Measurements from ENCODE around the gene IRAK2.
"Not testable (repeated sequence)": the region's sequence is repeated elsewhere in the genome, so short reads cannot be mapped to it uniquely, and the experiment has no call there.

The IRAK2 gene

DNA sequence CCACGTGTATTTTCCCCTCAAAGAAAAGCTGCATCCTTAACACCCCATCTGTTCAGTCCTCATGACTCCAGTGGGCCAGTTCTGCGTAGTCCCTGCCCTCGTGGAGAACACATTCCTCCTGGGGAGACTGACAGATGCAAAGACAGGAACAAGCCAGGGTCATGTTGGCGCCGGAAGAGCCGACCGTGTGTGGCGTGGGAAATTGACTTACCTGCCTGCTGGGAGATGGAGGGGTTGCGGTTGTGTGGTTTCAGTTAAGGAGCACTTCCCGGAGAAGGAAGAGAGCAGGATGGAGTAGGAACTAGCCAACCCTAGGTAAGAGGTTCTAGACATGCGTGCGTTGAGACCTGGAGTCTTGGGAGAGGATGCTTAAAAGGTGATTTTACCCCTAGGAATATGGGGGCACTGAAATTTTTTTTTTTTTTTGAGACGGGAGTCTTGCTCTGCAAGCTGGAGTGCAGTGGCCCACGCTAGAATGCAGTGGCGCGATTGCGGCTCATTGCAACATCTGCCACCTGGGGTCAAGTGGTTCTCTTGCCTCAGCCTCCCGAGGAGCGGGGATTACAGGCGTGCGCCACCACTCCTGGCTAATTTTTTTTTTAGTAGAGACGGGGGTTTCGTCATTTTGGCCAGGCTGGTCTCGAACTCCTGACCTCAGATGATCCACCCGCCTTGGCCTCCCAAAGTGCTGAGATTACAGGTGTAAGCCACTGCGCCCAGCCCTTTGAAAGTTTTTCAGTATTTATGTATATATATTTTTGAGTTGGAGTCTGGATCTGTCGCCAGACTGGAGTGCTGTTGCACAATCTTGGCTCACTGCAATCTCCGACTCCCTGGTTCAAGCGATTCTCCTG, 21.8 kb upstream of the IRAK2 start:
- Histone ChIP-seq H3K27me3 (replicated peaks; ENCODE audit: control insufficient read depth, insufficient read depth, low read length) (no peaks in the 10 kb centered on the region), H3K4me1 (ENCODE audit: control insufficient read depth, insufficient read depth, low read length) (peaks cover 13% of the 10 kb centered on the region), H3K36me3 (ENCODE audit: control insufficient read depth, insufficient read depth, low read length, severe bottlenecking) (peaks cover 4% of the 10 kb centered on the region), H3K9me3 (ENCODE audit: control insufficient read depth, low read length) (no peaks in the 10 kb centered on the region), H3K4me3 (ENCODE audit: low read length) (peak overlapping the region; percentile 90), H3K9ac (ENCODE audit: low read length) (peak overlapping the region; percentile 94)
- peak; percentile 32 for DNase-seq (ENCODE audit: low read depth)

DNA sequence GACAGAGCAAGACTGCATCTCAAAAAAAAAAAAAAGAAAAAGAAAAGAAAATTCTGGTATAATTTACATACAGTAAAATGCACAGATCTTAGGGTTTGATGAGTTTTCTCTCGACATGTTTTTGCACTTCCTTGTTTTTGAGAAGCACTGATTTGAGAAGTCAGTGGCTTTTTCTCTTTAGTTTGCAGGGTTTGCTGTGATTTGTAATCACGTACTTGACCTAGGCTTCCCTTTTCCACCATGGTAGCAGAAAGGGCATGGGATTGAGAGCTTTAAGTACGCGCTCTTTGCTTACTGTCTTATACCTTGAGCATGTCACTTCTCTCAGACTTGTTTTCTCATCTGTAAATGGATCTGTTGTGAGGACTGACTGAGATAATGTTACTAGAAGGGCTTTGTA, 19.0 kb upstream of the IRAK2 start:
- Histone ChIP-seq H3K4me3 (ENCODE audit: low read length) (no peak overlapping the region), H3K9me3 (ENCODE audit: control insufficient read depth, low read length) (no peaks in the 10 kb centered on the region), H3K4me1 (ENCODE audit: control insufficient read depth, insufficient read depth, low read length) (peaks cover 13% of the 10 kb centered on the region), H3K36me3 (ENCODE audit: control insufficient read depth, insufficient read depth, low read length, severe bottlenecking) (peaks cover 21% of the 10 kb centered on the region), H3K27me3 (replicated peaks; ENCODE audit: control insufficient read depth, insufficient read depth, low read length) (no peaks in the 10 kb centered on the region), H3K9ac (ENCODE audit: low read length) (no peak overlapping the region)
- no peak for DNase-seq (ENCODE audit: low read depth)

DNA sequence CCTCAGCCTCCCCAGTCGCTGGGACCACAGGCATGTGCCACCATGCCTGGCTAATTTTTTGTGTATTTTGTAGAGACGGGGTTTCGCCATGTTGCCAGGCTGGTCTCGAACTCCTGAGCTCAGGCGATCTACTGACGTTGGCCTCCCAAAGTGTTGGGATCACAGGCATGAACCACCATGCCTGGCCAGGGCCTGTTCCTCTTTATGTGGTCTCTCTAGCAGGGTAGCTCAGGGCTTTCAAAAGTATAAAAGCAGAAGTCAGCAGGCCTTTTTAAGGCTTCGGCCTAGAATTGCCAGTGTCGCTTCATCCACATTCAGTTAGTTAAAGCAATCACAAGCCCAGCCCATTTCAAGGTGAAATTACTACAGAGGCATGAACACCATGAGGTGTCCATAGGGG, 15.5 kb upstream of the IRAK2 start:
- H3K9ac ChIP-seq (ENCODE audit: low read length), result no peak overlapping the region
- H3K27me3 ChIP-seq (replicated peaks; ENCODE audit: control insufficient read depth, insufficient read depth, low read length), result no peaks in the 10 kb centered on the region
- no peak for DNase-seq (ENCODE audit: low read depth)
- no peaks in the 10 kb centered on the region for H3K9me3 ChIP-seq (ENCODE audit: control insufficient read depth, low read length)
- H3K4me1 ChIP-seq (ENCODE audit: control insufficient read depth, insufficient read depth, low read length), result no peaks in the 10 kb centered on the region
- no peak overlapping the region for H3K4me3 ChIP-seq (ENCODE audit: low read length)
- peaks cover 51% of the 10 kb centered on the region for H3K36me3 ChIP-seq (ENCODE audit: control insufficient read depth, insufficient read depth, low read length, severe bottlenecking)

DNA sequence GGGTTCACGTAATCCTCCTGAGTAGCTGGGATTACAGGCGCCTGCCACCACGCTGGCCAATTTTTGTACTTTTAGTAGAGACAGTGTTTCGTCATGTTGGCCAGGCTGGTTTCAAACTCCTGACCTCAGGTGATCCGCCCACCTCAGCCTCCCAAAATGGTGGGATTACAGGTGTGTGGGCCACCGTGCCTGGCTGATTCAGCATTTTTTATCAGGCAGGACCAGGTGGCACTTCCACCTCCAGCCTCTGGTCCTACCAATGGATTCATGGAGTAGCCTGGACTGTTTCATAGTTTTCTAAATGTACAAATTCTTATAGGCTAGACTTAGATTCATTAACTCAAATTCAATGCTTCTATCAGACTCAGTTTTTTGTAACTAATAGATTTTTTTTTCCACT, 13.7 kb upstream of the IRAK2 start:
- peaks cover 51% of the 10 kb centered on the region for H3K36me3 ChIP-seq (ENCODE audit: control insufficient read depth, insufficient read depth, low read length, severe bottlenecking)

DNA sequence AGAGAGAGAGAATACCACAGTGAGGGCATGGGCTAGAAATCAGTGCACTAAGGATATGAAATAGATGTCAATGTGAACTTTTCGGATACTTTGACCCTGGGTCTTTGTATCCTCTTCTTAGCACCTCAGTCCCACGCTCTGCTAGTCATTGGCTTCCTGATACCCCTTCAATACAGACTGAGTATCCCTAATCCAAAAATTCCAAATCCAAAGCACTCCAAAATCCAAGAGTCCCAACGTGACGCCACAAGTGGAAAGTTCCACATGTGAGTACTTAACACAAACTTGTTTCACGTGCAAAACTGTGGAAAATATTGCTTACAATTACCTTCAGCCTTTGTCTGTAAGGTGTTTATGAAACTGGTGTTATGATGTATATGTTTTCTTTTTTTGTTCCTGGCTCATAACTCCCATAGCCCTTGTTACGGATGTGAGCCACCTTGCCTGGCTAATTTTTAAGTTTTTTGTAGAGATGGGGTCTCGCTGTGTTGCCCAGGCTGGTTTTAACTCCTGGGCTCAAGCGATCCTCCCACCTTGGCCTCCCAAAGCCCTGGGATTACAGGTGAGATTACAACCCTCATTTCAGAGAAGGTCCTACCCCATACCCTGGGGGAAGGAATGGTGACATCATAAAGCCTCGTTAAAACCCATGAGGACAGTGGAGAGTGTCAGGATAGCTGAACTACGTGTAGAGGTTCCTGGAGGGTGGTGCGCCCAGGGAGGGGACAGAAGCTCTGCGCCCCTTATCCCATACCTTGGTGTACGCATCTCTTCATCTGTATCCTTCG, 10.2 kb upstream of the IRAK2 start:
- H3K4me1 ChIP-seq (ENCODE audit: control insufficient read depth, insufficient read depth, low read length), result no peaks in the 10 kb centered on the region
- H3K36me3 ChIP-seq (ENCODE audit: control insufficient read depth, insufficient read depth, low read length, severe bottlenecking), result peaks cover 42% of the 10 kb centered on the region
- H3K9ac ChIP-seq (ENCODE audit: low read length), result no peak overlapping the region
- no peak overlapping the region for H3K4me3 ChIP-seq (ENCODE audit: low read length)
- H3K27me3 ChIP-seq (replicated peaks; ENCODE audit: control insufficient read depth, insufficient read depth, low read length), result no peaks in the 10 kb centered on the region
- H3K9me3 ChIP-seq (ENCODE audit: control insufficient read depth, low read length), result no peaks in the 10 kb centered on the region
- DNase-seq (ENCODE audit: low read depth), result no peak

More for the DNA sequence above, 13.7 kb upstream of the IRAK2 start:
- DNase-seq (ENCODE audit: low read depth), result no peak
- H3K9ac ChIP-seq (ENCODE audit: low read length), result no peak overlapping the region
- no peaks in the 10 kb centered on the region for H3K9me3 ChIP-seq (ENCODE audit: control insufficient read depth, low read length)
- no peaks in the 10 kb centered on the region for H3K27me3 ChIP-seq (replicated peaks; ENCODE audit: control insufficient read depth, insufficient read depth, low read length)
- H3K4me3 ChIP-seq (ENCODE audit: low read length), result no peak overlapping the region
- no peaks in the 10 kb centered on the region for H3K4me1 ChIP-seq (ENCODE audit: control insufficient read depth, insufficient read depth, low read length)

GRCh38 chr3:10155123-10155472, 9.6 kb upstream of the IRAK2 start:
- DNase-seq (ENCODE audit: low read depth), result no peak
- Histone ChIP-seq H3K4me3 (ENCODE audit: low read length) (no peak overlapping the region), H3K27me3 (replicated peaks; ENCODE audit: control insufficient read depth, insufficient read depth, low read length) (no peaks in the 10 kb centered on the region), H3K36me3 (ENCODE audit: control insufficient read depth, insufficient read depth, low read length, severe bottlenecking) (peaks cover 36% of the 10 kb centered on the region), H3K9me3 (ENCODE audit: control insufficient read depth, low read length) (no peaks in the 10 kb centered on the region), H3K9ac (ENCODE audit: low read length) (no peak overlapping the region), H3K4me1 (ENCODE audit: control insufficient read depth, insufficient read depth, low read length) (peaks cover 2% of the 10 kb centered on the region)

DNA sequence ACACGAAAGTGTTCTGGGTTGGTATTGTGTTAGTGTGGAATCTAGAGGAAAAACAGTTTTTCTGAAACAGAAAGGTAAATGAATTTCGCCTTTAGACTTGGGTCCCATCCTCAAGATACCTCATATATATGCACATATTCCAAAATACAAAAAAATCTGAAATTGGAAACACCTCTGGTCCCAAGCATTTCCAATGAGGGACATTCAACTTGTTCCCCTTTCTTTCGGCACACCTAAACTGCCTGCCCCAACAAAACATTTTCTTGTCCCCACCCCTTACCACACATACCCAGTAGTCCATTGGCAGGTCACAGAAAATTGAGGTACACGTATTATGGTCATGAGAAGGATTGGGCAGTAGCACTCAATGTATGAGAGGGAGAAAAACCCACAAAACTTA, 9.1 kb upstream of the IRAK2 start:
- H3K9ac ChIP-seq (ENCODE audit: low read length), result no peak overlapping the region
- no peaks in the 10 kb centered on the region for H3K9me3 ChIP-seq (ENCODE audit: control insufficient read depth, low read length)
- H3K4me3 ChIP-seq (ENCODE audit: low read length), result no peak overlapping the region
- H3K27me3 ChIP-seq (replicated peaks; ENCODE audit: control insufficient read depth, insufficient read depth, low read length), result no peaks in the 10 kb centered on the region
- peaks cover 31% of the 10 kb centered on the region for H3K36me3 ChIP-seq (ENCODE audit: control insufficient read depth, insufficient read depth, low read length, severe bottlenecking)
- H3K4me1 ChIP-seq (ENCODE audit: control insufficient read depth, insufficient read depth, low read length), result peaks cover 7% of the 10 kb centered on the region
- no peak for DNase-seq (ENCODE audit: low read depth)

DNA sequence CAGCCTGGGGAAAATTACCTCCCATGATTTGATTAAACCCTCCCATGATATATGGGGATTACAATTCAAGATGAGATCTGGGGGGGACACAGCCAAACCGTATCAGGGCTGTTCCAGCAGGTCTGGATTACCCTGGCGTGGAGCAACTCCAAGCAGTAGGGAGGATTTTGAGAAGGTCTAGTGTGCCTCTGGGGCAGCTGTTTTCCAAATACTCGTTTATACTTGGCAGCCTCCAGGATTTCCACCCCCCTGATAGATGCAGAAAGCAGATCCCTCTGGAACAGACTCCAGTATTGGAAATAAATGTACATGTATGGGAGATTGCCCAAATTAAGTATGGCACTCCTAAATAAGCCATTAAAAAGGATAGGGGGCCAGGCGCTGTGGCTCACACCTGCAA, 7.7 kb upstream of the IRAK2 start:
- no peak for DNase-seq (ENCODE audit: low read depth)
- H3K9me3 ChIP-seq (ENCODE audit: control insufficient read depth, low read length), result no peaks in the 10 kb centered on the region
- peaks cover 17% of the 10 kb centered on the region for H3K36me3 ChIP-seq (ENCODE audit: control insufficient read depth, insufficient read depth, low read length, severe bottlenecking)

DNA sequence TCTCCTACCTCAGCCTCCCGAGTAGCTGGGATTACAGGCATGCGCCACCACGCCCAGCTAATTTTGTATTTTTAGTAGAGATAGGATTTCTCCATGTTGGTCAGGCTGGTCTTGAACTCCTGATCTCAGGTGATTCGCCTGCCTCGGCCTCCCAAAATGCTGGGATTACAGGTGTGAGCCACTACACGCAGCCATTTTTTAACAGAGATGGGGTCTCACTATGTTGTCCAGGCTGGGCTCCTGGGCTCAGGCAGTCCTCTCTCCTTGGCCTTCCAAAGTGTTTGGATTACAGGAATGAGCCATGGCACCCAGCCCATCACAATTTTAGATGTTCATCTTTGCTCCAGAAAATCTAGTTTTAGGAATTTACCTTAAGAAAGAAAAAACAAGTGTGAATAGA, 6.2 kb upstream of the IRAK2 start:
- DNase-seq (ENCODE audit: low read depth); H3K36me3 ChIP-seq (ENCODE audit: control insufficient read depth, insufficient read depth, low read length, severe bottlenecking); H3K4me3 ChIP-seq (ENCODE audit: low read length); H3K9ac ChIP-seq (ENCODE audit: low read length); H3K9me3 ChIP-seq (ENCODE audit: control insufficient read depth, low read length); H3K4me1 ChIP-seq (ENCODE audit: control insufficient read depth, insufficient read depth, low read length); H3K27me3 ChIP-seq (replicated peaks; ENCODE audit: control insufficient read depth, insufficient read depth, low read length): not testable (repeated sequence)

More for the DNA sequence above, 7.7 kb upstream of the IRAK2 start:
- H3K9ac ChIP-seq (ENCODE audit: low read length), result no peak overlapping the region
- no peaks in the 10 kb centered on the region for H3K27me3 ChIP-seq (replicated peaks; ENCODE audit: control insufficient read depth, insufficient read depth, low read length)
- peaks cover 9% of the 10 kb centered on the region for H3K4me1 ChIP-seq (ENCODE audit: control insufficient read depth, insufficient read depth, low read length)
- H3K4me3 ChIP-seq (ENCODE audit: low read length), result no peak overlapping the region

DNA sequence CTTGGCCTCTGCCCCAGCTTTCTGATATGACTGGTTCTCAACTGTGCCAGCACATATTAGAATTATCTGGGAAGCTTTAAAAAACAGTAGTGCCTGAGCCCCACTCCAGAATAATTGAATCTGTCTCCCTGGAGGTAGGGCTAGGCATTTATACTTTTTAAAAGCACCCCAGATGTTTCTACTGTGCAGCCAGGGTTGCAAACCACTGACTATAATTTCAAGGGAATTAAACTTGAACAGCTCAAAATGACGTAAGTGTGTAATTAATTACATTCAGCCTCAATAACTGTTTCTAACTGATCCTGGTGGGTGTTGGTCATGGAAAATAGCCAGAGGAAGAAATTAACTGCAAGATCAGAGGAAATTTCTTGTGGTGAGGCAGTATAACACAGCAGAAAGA, 4.4 kb upstream of the IRAK2 start:
- H3K36me3 ChIP-seq (ENCODE audit: control insufficient read depth, insufficient read depth, low read length, severe bottlenecking), result no peaks in the 10 kb centered on the region
- no peak overlapping the region for H3K9ac ChIP-seq (ENCODE audit: low read length)
- H3K9me3 ChIP-seq (ENCODE audit: control insufficient read depth, low read length), result no peaks in the 10 kb centered on the region
- H3K4me1 ChIP-seq (ENCODE audit: control insufficient read depth, insufficient read depth, low read length), result peaks cover 13% of the 10 kb centered on the region
- no peak for DNase-seq (ENCODE audit: low read depth)
- no peaks in the 10 kb centered on the region for H3K27me3 ChIP-seq (replicated peaks; ENCODE audit: control insufficient read depth, insufficient read depth, low read length)
- no peak overlapping the region for H3K4me3 ChIP-seq (ENCODE audit: low read length)

- Histone ChIP-seq H3K9me3 (ENCODE audit: control insufficient read depth, low read length) (no peaks in the 10 kb centered on the region), H3K27me3 (replicated peaks; ENCODE audit: control insufficient read depth, insufficient read depth, low read length) (no peaks in the 10 kb centered on the region), H3K9ac (ENCODE audit: low read length) (no peak overlapping the region), H3K4me3 (ENCODE audit: low read length) (no peak overlapping the region), H3K4me1 (ENCODE audit: control insufficient read depth, insufficient read depth, low read length) (peaks cover 14% of the 10 kb centered on the region), H3K36me3 (ENCODE audit: control insufficient read depth, insufficient read depth, low read length, severe bottlenecking) (no peaks in the 10 kb centered on the region)
- no peak for DNase-seq (ENCODE audit: low read depth)
Observed at GRCh38 chr3:10160925-10161324, 3.8 kb upstream of the IRAK2 start.

Measured in adipocyte (in vitro differentiated cells).